Stimulated activated CD4-positive, alpha-beta T cell treated with anti-CD3 and anti-CD28 coated beads, Interleukin-1b, Interleukin-23, amount 100 ng/mL, for 1 hour (primary cell): ENCODE data around the gene SSBP3.

ENCODE experiments used
- DNase-seq, 2 donors: peaks; one replicate each; pipeline ENCODE4 v3.0.0-alpha.2; 2020; ENCODE audit warnings: low read depth in 2 of 2

The SSBP3 gene

DNA sequence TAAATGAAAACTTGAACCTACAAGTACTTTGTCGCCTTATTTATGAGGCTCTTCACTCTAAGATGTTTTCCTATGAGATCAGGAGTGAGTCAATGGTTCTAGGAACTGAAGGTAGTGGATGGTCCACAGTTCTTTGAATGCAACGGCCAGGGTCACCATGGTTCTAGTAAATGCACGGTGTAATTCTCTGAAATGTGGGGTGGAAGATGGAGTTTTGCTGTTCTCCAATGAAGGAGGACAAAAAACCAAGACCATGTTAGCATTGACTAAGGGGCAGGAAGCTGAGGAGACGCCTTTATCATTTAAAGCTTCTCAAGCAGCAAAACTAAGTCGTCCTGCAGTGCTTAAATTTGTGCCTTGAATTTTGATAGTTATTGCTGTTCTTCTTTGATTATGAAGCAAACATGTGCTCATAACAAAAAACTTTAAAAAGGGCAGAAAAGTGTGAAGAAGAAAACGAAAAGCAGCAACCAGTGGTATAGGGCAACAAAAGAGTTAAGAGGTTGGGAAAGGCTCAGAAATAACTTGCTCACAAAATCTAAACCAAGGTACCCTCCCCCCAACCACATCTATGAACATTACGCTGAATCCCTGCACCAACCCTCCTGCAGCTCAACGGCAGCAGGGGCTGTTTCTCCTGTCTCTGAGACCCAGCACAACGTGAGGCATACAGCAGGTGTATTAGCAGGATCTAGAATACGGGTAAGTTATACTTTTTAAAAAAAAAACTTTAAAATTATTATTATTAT is 121.2 kb downstream of the SSBP3 start:
- no peak for DNase-seq

DNA sequence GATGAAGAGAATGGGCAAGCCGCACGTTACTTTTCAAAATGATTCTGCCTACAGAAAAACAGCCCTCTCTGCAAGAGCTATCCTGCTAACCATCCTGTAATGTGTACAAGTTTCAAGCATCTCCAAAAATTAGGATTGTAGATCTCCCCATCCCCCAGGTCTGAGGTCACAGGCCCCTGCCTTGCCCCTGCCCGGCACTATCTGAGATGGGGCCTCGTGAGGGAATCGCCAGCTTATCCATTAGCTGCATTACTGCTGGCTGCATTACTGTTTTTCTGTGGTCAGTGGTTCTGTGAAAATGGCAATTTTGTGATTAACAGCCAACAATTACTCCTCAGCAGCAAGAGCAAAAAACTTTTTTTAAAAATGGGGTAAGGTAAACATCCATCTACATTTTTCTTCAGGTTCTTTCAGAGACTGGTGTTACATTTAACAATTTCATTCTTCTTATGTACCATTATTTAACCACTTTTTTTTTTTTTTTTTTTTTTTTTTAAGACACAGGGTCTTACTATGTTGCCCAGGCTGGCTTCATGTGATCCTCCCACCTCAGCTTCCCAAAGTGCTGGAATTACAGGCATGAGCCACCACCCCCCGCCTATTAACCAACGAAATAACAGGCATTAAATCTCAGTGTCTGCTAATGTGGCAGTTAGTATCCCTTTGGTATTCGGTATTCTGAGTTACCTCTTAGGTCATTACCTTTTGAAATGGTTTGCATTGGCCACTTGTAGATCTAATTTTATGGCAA is 122.4 kb downstream of the SSBP3 start:
- DNase-seq = no peak

- no peak for DNase-seq
Measured at GRCh38 chr1:54282101-54282847, 123.9 kb downstream of the SSBP3 start.

- no peak for DNase-seq
Measured at GRCh38 chr1:54280651-54281050, 125.5 kb downstream of the SSBP3 start.

GRCh38 chr1:54279457-54279856 is 126.7 kb downstream of the SSBP3 start:
- DNase-seq = no peak

GRCh38 chr1:54278941-54279422 is 127.2 kb downstream of the SSBP3 start:
- DNase-seq = no peak

DNA sequence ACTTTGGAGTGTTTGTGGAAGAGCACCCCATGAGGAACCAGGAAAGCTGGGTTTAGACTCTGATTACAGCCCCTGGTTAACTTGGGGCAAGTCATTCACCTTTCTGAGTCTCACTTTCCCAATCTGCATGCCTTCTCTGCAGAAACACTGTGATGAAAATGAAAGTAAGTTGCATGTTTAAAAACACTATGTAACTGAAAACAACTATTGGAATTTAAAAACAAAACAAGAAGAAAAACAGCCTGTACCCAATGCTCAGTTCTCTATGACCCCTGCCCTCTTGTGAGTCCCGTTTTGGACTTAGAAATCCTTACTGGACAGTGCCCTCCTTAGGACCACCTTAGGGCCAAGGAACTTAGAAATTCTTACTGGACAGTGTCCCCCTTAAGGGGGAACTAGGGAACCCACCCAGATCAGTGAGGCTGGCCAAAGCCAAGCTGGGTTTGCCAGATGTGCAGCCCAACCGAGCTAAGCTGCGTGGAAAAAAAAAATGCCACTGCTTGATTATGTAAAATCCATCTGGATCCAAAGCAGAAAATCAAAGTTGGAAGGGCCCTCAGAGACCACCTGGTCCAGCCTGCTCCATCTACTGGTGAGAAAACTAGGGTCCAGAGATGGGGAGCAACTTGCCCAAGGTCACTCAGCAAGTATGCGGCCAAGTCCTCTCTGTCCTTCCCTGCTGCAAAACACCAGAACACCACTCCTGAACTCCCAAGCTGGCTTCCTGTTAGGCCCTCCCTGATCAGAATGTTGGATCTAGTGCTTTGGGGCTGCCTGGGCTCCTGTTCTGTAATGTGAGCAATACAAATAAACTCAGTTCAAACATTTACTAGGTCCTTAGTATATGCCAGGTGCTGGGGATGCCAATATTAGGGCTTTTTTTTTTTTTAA is 128.5 kb downstream of the SSBP3 start:
- DNase-seq = no peak

DNA sequence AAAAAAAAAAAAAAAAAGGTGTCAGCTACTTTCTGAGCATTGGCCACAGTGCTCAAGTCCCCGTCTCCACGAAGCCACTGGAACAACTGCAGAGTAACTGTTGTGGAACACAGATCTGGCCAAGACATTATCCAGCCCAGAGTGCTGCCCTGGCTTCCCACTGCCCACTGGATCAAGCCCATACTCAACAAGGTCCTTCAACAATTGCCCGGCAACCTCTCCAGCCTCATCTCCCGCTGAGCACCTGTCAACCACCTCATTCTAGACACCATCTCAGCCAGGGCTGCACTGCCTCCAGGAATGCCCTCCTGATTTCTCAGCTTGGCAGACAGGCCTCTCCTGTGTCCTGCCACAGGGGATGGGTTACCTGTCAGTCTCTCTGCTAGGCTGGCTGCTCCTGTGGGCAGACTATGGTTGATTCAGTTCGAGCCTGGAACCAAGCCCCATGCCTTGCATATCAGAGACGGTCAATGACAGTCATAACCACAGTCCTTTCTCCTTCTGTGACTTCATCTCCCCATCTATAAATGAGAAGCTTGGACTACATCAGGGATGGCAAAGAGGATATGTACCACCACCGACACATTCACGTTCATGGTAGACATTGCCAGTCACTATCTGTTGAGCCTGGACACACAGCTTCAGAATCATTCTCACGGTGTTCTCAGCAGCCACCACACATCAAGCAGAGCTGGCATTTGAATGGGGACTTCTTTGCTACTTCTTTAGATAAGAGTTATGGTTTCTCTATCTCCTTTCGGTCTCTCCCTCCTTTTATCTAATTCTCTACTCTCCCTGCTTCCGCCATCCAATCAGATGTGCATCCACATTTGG is 129.4 kb downstream of the SSBP3 start:
- no peak for DNase-seq

- DNase-seq = no peak
Measured at GRCh38 chr1:54275349-54275748, 130.8 kb downstream of the SSBP3 start.

GRCh38 chr1:54274881-54275280 is 131.3 kb downstream of the SSBP3 start:
- DNase-seq = no peak

DNA sequence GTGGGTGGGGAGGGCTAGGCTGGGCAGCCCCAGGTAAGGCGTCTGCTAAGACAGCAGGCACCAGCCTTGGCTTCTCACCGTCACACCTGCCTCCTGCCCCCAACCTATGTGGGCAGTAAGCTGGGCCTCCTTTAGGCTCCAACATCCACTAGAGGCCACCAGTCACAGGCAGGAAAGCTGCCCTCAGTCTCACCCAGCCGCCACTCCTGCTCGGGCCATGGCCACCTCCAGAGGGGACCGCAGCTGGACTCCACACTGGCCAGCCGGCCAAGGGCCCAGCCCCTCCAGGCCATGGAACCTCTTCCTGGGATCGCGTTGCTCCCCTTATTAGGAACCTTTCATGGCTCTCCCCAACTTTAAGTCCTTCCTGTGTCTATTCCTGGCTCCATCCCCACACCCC is 131.7 kb downstream of the SSBP3 start:
- DNase-seq = no peak

DNA sequence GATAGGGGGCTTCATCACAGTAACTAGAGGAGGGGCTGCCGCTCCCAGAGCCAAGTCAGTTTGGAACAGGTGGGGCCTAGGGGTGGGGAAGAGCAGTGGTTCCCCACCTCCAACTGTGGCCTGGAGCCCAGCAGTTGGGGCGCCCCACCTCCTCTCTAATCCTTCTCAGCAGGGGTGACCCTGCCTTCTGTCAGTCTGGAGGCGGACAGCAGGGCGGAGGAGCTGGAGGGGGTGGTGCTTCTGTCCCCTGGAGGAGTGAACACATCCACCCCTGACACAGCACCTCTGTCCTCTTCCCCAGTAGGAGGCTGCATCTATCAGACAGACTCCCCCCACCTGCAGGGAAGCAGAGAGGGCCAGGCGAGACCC is 132.4 kb downstream of the SSBP3 start:
- DNase-seq = no peak

DNA sequence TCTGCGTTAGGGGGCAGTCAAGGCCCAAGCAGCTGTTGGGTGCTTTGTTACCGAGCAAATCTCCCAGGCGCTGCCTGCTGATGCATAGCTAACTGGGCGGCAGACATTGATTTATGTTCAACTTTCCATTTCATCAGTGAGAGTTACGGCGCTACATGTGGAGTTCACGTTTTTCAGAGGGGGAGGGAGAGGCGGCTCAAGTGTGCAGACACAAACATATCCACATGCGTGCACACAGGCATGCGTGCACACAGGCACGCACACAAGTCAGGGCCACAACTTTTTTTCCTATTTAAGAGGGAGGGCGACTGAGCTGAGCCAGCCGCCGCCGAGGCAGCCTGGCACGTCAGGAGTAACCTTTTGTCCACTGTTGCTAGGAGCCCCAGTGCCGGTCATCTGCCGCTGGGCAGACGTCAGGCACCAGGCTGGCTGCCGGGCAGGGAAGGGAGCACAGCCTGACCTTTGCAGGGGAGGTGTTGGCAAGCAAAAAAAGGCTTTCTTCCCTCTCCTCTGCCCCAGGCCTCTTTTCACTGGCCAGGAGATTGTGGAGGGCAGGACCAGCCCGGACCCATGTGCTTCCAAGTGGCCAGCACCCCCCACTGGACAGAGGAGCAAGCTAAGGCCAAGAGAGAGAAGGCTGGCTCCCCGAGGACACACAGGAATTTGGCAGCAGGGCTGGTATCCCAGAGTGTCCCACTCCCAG is 133.0 kb downstream of the SSBP3 start:
- DNase-seq = no peak

DNA sequence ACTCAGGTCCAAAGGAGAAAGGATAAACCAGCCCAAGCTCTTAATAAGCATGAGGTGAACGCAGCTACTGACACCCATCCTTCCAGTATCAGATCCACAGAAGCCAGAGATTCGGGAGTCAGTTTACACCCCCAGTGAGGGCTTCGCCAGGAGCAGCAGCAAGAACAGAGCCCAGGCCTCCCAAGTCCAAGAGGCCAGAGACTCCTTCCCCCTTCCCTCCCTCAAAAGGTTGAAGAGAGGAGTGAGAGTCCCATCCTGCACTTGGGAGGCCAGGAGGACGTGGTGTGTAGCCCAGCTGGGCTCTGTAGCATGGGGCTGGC is 133.5 kb downstream of the SSBP3 start:
- DNase-seq = no peak

DNA sequence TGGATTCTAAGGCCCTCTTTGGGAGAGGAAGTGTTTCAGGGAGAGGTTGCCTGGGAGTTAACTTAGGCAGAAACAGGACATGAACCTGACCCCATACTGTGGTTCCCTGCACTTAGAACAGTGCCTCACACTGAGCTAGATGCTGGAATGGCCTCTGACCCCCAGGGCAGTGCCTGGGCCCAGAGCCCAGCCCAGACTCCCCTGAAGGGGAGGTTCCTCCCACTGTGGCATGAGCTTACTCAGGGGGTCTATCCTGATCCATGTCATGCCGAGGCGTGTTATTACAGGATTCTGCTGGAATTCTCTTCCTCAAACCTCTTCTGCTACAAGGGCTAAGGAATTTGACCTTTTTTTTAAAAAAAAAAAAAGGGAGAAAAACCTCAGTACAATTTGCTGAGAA is 134.1 kb downstream of the SSBP3 start:
- no peak for DNase-seq

DNA sequence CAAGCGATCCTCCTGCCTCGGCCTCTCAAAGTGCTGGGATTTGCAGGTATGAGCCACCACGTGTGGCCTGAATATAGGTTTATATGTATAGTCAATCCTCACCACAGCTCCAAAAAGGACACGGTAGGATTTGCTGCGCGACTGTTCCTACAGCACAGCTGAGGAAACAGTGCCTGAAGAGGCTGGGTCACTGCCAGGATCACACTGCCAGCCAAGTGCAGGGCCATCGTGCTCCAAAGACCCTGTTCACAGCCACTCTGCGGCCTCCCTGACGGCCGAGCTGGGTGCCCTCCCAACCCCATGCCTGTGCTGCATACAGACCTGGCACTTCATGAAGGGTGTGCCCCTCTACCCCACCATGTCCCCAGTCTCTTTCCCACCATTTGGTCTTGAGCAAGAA is 134.9 kb downstream of the SSBP3 start:
- no peak for DNase-seq

DNA sequence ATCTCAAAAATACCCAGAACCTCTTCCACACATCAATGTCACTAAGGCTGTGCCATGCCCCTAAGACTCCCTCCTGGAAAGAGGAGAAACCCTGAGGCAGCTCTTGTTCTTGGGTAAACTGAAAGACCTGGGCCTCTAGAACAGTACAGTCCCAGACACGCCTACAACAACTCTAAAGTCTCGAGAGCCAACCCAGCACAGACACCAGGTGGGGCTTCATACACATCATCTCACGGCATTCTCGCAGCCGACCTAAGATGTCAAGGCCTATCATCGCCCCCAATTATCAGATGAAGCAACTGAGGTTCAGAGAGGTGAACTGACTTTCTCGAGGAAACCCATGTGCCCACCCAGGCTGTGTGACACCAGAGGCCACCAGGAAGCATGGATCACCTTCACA is 135.7 kb downstream of the SSBP3 start:
- no peak for DNase-seq

DNA sequence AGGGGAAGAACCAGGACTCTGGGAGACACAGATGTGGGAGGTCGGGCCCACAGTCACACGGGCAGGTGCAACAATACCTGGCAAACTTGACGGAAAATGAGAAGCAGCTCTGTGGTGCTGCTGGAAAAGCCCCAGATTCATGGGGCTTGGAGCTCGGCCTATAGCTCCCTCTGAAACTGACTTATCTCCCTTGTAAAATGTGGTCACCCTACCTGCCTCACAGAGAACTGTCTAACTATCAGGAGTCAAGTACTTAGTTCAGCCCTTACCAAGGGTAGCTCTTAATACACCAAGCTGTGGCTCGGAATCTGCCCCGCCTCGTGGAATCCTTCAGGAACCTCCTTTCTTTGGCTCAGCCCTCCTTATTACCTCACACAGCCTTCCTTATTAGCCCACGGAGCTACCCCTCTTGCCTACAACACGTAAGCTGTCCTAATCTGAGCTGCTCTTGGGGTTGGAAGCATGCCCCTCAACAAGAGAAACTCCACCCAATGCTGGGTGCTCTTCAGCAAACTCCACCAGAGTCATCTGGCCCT is 137.4 kb downstream of the SSBP3 start:
- DNase-seq = no peak

- no peak for DNase-seq
Measured at GRCh38 chr1:54267815-54268761, 138.1 kb downstream of the SSBP3 start.
